ENCODE measurements around the gene CIDEC. TPM values are rescaled to one million over a fixed set of nuclear protein-coding genes. Genes with fewer than 3 reads are reported as not detected.

Gene CIDEC
- total and polyA plus RNA-seq, 2 of the 8 experiments (the other 6 are each of a cell fraction or from before 2014, with no cell fraction given): not detected

GRCh38 chr3:9909221-9910013, 29.4 kb upstream of the CIDEC start (continued):
- TF ChIP-seq ASH2L (IDR thresholded peaks at IDR 0.05; ENCODE audit: low read length) (no peak), KDM4A (IDR thresholded peaks at IDR 0.05; ENCODE audit: low read depth, low read length, severe bottlenecking) (no peak), TBP (IDR thresholded peaks at IDR 0.05; ENCODE audit: low read depth, low read length) (no peak), PHF8 (conservative IDR thresholded peaks at IDR 0.05; ENCODE audit: low read depth, low read length) (no peak), RNF2 (IDR thresholded peaks at IDR 0.05; ENCODE audit: borderline replicate concordance, low read depth, low read length, missing control alignments, poor library complexity, severe bottlenecking) (no peak)

Measured in H1 (cell line).